GM20000 (cell line): ENCODE results near the gene TWF1.

Experiments
- DNase-seq: peaks from one replicate; pipeline ENCODE4 v3.0.0; 2012; ENCODE audit warnings: low spot score
- TF ChIP-seq, protein P1 (sequence below): IDR thresholded peaks from 2 replicates; pipeline ENCODE4 v1.5.1; 2012; ENCODE audit warnings: mild to moderate bottlenecking, control low read depth; ENCODE audit errors: extremely low read depth, missing control alignments

Gene TWF1

GRCh38 chr12:43824207-43824775, 18.2 kb upstream of the TWF1 start:
- TF ChIP-seq, protein P1, sequence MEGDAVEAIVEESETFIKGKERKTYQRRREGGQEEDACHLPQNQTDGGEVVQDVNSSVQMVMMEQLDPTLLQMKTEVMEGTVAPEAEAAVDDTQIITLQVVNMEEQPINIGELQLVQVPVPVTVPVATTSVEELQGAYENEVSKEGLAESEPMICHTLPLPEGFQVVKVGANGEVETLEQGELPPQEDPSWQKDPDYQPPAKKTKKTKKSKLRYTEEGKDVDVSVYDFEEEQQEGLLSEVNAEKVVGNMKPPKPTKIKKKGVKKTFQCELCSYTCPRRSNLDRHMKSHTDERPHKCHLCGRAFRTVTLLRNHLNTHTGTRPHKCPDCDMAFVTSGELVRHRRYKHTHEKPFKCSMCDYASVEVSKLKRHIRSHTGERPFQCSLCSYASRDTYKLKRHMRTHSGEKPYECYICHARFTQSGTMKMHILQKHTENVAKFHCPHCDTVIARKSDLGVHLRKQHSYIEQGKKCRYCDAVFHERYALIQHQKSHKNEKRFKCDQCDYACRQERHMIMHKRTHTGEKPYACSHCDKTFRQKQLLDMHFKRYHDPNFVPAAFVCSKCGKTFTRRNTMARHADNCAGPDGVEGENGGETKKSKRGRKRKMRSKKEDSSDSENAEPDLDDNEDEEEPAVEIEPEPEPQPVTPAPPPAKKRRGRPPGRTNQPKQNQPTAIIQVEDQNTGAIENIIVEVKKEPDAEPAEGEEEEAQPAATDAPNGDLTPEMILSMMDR = no peak
- no peak for DNase-seq

DNA sequence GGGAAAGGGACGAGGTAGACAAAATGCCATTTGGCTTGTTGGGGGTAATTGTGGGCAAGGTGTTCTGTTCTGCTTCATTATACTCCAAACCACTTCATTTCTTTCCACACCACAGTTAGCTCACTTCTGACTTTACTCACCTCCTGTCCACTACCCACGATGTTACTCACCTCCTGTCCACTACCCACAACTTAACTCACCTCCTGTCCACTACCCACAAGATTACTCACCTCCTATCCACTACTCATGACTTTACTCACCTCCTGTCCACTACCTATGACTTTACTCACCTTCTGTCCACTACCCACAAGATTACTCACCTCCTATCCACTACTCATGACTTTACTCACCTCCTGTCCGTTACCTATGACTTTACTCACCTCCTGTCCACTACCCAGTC, 10.1 kb upstream of the TWF1 start:
- TF ChIP-seq, protein P1 = no peak
- DNase-seq = no peak

DNA sequence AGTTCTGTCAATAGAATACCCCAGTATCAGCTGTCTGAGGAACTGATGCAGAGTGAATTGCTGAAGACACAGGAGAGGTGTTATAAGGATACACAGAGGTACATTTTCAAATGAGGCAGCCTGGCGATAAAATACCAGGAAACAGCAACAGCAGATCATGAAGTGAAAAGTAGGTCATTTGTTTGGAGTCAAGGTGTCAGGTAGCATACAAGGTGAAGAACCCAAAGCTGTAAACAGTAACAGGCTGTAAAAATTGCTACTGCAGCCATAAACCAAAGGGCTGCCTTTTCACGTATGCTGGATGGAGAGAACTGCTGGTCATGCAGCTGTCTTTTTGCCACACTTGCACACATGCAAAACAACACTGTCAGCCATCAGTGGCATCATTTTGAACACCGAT, 9.3 kb upstream of the TWF1 start:
- TF ChIP-seq, protein P1 = no peak
- DNase-seq = no peak

GRCh38 chr12:43812926-43813325, 6.8 kb upstream of the TWF1 start:
- TF ChIP-seq, protein P1 = no peak
- DNase-seq = no peak

GRCh38 chr12:43812057-43812456, 5.9 kb upstream of the TWF1 start:
- no peak for DNase-seq
- TF ChIP-seq, protein P1 = no peak

- DNase-seq = no peak
- TF ChIP-seq, protein P1 = no peak
Observed at GRCh38 chr12:43807386-43807785, 1.3 kb upstream of the TWF1 start.

- DNase-seq = no peak
- TF ChIP-seq, protein P1 = no peak
Observed at GRCh38 chr12:43806737-43807072, 588 bp upstream of the TWF1 start.
